ENCODE results near the gene SCTR.

Gene SCTR

GRCh38 chr2:119478978-119479295 is 45.3 kb downstream of the SCTR start:
- no peaks in the 10 kb centered on the region for H3K27me3 ChIP-seq (ENCODE audit: insufficient read depth, poor library complexity, severe bottlenecking)
- DNase-seq (ENCODE audit: low read depth in 1 of 2, low spot score in 1 of 2) = no peak
- no peak overlapping the region for H3K4me3 ChIP-seq (replicated peaks; ENCODE audit: insufficient read depth, low read length)
- no peak overlapping the region for H3K27ac ChIP-seq (replicated peaks)
- TF ChIP-seq, protein P1, sequence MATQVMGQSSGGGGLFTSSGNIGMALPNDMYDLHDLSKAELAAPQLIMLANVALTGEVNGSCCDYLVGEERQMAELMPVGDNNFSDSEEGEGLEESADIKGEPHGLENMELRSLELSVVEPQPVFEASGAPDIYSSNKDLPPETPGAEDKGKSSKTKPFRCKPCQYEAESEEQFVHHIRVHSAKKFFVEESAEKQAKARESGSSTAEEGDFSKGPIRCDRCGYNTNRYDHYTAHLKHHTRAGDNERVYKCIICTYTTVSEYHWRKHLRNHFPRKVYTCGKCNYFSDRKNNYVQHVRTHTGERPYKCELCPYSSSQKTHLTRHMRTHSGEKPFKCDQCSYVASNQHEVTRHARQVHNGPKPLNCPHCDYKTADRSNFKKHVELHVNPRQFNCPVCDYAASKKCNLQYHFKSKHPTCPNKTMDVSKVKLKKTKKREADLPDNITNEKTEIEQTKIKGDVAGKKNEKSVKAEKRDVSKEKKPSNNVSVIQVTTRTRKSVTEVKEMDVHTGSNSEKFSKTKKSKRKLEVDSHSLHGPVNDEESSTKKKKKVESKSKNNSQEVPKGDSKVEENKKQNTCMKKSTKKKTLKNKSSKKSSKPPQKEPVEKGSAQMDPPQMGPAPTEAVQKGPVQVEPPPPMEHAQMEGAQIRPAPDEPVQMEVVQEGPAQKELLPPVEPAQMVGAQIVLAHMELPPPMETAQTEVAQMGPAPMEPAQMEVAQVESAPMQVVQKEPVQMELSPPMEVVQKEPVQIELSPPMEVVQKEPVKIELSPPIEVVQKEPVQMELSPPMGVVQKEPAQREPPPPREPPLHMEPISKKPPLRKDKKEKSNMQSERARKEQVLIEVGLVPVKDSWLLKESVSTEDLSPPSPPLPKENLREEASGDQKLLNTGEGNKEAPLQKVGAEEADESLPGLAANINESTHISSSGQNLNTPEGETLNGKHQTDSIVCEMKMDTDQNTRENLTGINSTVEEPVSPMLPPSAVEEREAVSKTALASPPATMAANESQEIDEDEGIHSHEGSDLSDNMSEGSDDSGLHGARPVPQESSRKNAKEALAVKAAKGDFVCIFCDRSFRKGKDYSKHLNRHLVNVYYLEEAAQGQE (IDR thresholded peaks at IDR 0.05; ENCODE audit: insufficient replicate concordance, low read depth) = no peak
- TF ChIP-seq POLR2AphosphoS5 (IDR thresholded peaks at IDR 0.05; ENCODE audit: low read depth) (no peak), GABPA (IDR thresholded peaks at IDR 0.05; ENCODE audit: low read depth) (no peak), SPI1 (IDR thresholded peaks at IDR 0.05; ENCODE audit: borderline replicate concordance, low read depth) (no peak), CTCF (IDR thresholded peaks at IDR 0.05; ENCODE audit: insufficient read depth, low read length) (no peak)

- Histone ChIP-seq H3K4me3 (replicated peaks; ENCODE audit: insufficient read depth, low read length) (no peak overlapping the region), H3K27ac (replicated peaks) (no peak overlapping the region), H3K27me3 (ENCODE audit: insufficient read depth, poor library complexity, severe bottlenecking) (no peaks in the 10 kb centered on the region)
- TF ChIP-seq SPI1 (IDR thresholded peaks at IDR 0.05; ENCODE audit: borderline replicate concordance, low read depth) (no peak), GABPA (IDR thresholded peaks at IDR 0.05; ENCODE audit: low read depth) (no peak), CTCF (IDR thresholded peaks at IDR 0.05; ENCODE audit: insufficient read depth, low read length) (no peak), POLR2AphosphoS5 (IDR thresholded peaks at IDR 0.05; ENCODE audit: low read depth) (no peak)
- TF ChIP-seq, protein P1 (IDR thresholded peaks at IDR 0.05; ENCODE audit: insufficient replicate concordance, low read depth) = no peak
- DNase-seq (ENCODE audit: low read depth in 1 of 2, low spot score in 1 of 2) = no peak
These were observed 45.9 kb downstream of the SCTR start for GRCh38 chr2:119478188-119478977.

- Histone ChIP-seq H3K4me3 (replicated peaks; ENCODE audit: insufficient read depth, low read length) (no peak overlapping the region), H3K27me3 (ENCODE audit: insufficient read depth, poor library complexity, severe bottlenecking) (no peaks in the 10 kb centered on the region), H3K27ac (replicated peaks) (no peak overlapping the region)
- no peak for TF ChIP-seq POLR2AphosphoS5 (IDR thresholded peaks at IDR 0.05; ENCODE audit: low read depth)
- TF ChIP-seq GABPA (IDR thresholded peaks at IDR 0.05; ENCODE audit: low read depth) = no peak
- TF ChIP-seq, protein P1 (IDR thresholded peaks at IDR 0.05; ENCODE audit: insufficient replicate concordance, low read depth) = no peak
- TF ChIP-seq CTCF (IDR thresholded peaks at IDR 0.05; ENCODE audit: insufficient read depth, low read length) = no peak
- TF ChIP-seq SPI1 (IDR thresholded peaks at IDR 0.05; ENCODE audit: borderline replicate concordance, low read depth) = no peak
- DNase-seq (ENCODE audit: low read depth in 1 of 2, low spot score in 1 of 2) = no peak
These were observed 47.2 kb downstream of the SCTR start for GRCh38 chr2:119477113-119477505.
